Glutamatergic neuron (in vitro differentiated cells): ENCODE data around the gene MMRN2. TPM values are rescaled to one million over a fixed set of nuclear protein-coding genes. Genes with fewer than 3 reads are reported as not detected.

Experiments used
- DNase-seq: peaks from one replicate; pipeline ENCODE4 v3.0.0; 2022
- H3K27ac Mint-ChIP-seq: one replicate; pipeline ENCODE4 v1.8.0; 2020; ENCODE audit warnings: mild to moderate bottlenecking, mixed read lengths, inconsistent platforms; ENCODE audit not compliant: unreplicated experiment
- H3K27me3 Mint-ChIP-seq: one replicate; pipeline ENCODE4 v1.8.0; 2020; ENCODE audit warnings: mild to moderate bottlenecking, moderate library complexity, mixed read lengths, inconsistent platforms; ENCODE audit not compliant: unreplicated experiment
- H3K36me3 Mint-ChIP-seq: one replicate; pipeline ENCODE4 v1.8.0; 2020; ENCODE audit warnings: mild to moderate bottlenecking, mixed read lengths, inconsistent platforms; ENCODE audit not compliant: unreplicated experiment
- H3K4me1 Mint-ChIP-seq: one replicate; pipeline ENCODE4 v1.8.0; 2020; ENCODE audit warnings: mild to moderate bottlenecking, low read depth, mixed read lengths, inconsistent platforms; ENCODE audit not compliant: unreplicated experiment
- H3K4me3 Mint-ChIP-seq: one replicate; pipeline ENCODE4 v1.8.0; 2020; ENCODE audit warnings: mild to moderate bottlenecking, mixed read lengths, inconsistent platforms; ENCODE audit not compliant: unreplicated experiment
- H3K9me3 Mint-ChIP-seq: one replicate; pipeline ENCODE4 v1.8.0; 2020; ENCODE audit warnings: mild to moderate bottlenecking, moderate library complexity, mixed read lengths, inconsistent platforms; ENCODE audit not compliant: unreplicated experiment
- total RNA-seq: library from RNA; stranded (reverse); fragmentation: NEBNext Ultra II Directional; extraction: Animal tissue kit (Norgen Biotek cat#: 25700); gene quantifications from one replicate; pipeline ENCODE4 v1.2.1, GENCODE V29; 2021; ENCODE audit not compliant: unreplicated experiment
- TF ChIP-seq, protein P1 (sequence below): fragments of 200-600 bp; sonication (generic); IDR thresholded peaks from one replicate; pipeline ENCODE4 v1.5.0; 2021; ENCODE audit not compliant: partially characterized antibody, unreplicated experiment

Gene MMRN2
- total RNA-seq, 1 donor from 2014 or later: 5.4 TPM

DNA sequence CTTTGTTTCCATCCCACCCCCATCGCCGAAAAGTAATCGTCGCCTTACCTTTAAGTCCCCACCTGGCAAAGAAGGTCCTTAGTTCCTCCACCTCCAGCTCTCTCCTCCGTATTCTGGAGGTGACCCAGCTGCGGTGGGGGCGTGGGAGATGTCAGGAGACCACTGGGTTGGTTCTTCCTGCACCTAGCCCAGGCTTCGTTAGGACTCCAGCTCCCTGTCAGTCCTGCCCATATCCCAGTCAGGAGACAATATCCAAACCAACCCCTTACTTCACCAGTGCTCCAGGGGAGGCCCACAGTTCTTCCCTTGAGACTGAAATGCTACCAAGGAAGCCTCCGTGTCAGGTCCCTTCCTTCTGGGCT is 11.6 kb upstream of the MMRN2 start:
- no peak for DNase-seq
- Mint-ChIP-seq H3K9me3 (peaks cover 12% of the 10 kb centered on the region), H3K36me3 (no peaks in the 10 kb centered on the region), H3K4me3 (no peak overlapping the region), H3K4me1 (peaks cover 28% of the 10 kb centered on the region), H3K27me3 (peaks cover 18% of the 10 kb centered on the region), H3K27ac (no peak overlapping the region)
- TF ChIP-seq, protein P1, sequence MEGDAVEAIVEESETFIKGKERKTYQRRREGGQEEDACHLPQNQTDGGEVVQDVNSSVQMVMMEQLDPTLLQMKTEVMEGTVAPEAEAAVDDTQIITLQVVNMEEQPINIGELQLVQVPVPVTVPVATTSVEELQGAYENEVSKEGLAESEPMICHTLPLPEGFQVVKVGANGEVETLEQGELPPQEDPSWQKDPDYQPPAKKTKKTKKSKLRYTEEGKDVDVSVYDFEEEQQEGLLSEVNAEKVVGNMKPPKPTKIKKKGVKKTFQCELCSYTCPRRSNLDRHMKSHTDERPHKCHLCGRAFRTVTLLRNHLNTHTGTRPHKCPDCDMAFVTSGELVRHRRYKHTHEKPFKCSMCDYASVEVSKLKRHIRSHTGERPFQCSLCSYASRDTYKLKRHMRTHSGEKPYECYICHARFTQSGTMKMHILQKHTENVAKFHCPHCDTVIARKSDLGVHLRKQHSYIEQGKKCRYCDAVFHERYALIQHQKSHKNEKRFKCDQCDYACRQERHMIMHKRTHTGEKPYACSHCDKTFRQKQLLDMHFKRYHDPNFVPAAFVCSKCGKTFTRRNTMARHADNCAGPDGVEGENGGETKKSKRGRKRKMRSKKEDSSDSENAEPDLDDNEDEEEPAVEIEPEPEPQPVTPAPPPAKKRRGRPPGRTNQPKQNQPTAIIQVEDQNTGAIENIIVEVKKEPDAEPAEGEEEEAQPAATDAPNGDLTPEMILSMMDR: no peak

DNA sequence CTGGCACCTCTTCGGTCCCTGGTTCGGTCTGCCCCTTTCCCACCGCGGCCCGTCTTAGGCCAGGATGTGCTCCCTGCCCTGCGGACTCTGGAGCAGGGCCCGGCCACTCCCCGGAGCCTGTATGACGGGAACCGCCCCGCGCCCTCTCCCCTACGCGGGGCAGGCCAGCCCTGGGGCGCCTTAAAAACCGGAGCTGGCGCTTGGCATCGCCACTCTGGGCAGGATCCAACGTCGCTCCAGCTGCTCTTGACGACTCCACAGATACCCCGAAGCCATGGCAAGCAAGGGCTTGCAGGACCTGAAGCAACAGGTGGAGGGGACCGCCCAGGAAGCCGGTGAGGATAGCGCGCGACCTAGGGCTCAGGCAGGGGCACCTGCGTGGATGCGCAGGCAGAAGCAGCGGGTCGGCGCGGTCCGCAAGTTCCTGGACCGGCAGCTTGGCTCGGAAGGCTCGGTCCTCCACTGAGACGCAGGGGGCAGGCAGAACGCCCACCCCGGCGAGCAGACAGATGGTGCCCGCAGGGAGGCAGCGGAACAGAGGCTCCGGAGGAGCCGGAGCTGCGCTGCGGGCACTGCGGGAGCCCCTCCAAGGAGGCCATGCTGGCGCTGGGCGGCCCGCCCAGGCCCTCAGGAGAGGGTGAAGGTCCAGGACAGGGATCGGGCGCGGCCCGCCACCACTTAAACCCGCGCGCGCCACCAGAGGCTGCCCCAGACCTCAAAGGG is 11.0 kb upstream of the MMRN2 start, which contains the start of gene ADIRF:
TSS of gene ADIRF (plus strand) at position 212 of the 723 bp plus-strand sequence. CDS start at position 275, 63 bp downstream.
- TF ChIP-seq, protein P1: no peak
- Mint-ChIP-seq H3K9me3 (peaks cover 12% of the 10 kb centered on the region), H3K27me3 (peaks cover 19% of the 10 kb centered on the region), H3K36me3 (no peaks in the 10 kb centered on the region), H3K4me1 (peaks cover 28% of the 10 kb centered on the region), H3K4me3 (peak within 1 kb of the TSS; percentile 28), H3K27ac (peak within 1 kb of the TSS; percentile 90)
- DNase-seq: peak; percentile 19

DNA sequence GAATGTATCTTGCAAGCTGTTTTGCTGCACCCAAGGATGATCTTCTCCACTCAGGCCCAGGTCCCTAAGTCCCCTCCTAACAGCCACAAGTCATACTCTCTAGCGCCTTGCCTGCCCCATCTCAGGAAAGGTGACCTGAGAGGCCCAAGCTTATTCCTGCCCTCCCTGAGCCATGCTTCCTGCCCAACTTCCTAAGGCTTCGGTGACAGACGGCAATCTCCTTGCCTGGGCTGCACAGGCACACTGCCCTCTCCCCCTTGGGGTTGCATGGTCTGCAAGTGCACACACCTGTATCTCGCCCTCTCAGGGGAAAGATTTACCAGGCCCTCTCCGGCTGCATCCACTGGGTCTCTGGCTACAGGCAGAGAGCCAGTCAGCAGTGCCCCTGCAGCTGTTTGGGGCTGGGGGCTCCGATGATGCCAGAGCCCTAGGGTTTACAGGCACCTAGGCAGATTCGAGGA is 10.1 kb upstream of the MMRN2 start:
- Mint-ChIP-seq H3K4me3 (peak overlapping the region; percentile 28), H3K27ac (peak overlapping the region; percentile 90)
- TF ChIP-seq, protein P1: no peak

DNA sequence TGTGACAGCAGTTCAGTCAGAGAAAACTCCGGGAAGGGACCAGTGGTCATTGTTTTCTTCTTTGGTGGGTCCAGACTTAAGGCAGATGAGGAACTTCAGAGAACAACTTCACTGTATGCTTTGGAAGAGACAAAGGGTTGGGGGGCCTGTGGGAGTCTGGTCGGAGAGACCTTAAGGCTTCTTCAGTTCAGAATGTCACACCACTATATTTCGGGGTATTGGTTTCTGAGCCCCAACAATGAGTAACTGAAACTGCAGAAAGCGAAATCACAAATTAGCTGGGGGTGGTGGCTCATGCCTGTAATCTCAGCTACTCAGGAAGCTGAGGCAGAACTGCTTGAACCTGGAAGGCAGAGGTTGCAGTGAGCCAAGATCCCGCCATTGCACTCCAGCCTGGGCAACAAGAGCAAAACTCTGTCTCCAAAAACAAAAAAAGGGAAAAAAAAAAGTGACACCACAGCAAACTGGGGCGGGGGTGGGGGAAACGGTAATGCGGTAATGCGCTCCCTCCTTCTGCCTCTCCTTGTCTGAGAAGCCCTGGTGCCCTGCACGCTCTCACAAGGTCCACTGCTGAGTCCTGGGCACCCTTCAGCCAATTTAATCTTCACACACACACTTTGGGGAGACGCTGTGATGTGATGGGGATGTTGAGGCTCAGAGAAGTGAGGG is 8.7 kb upstream of the MMRN2 start:
- TF ChIP-seq, protein P1: no peak
- Mint-ChIP-seq H3K36me3 (no peaks in the 10 kb centered on the region), H3K9me3 (peaks cover 11% of the 10 kb centered on the region), H3K4me1 (peaks cover 28% of the 10 kb centered on the region), H3K27ac (peak overlapping the region; percentile 90), H3K4me3 (no peak overlapping the region), H3K27me3 (peaks cover 14% of the 10 kb centered on the region)
- no peak for DNase-seq

More for the DNA sequence above, 10.1 kb upstream of the MMRN2 start:
- H3K4me1 Mint-ChIP-seq: peaks cover 28% of the 10 kb centered on the region
- DNase-seq: no peak
- peaks cover 18% of the 10 kb centered on the region for H3K27me3 Mint-ChIP-seq
- H3K9me3 Mint-ChIP-seq: peaks cover 9% of the 10 kb centered on the region
- H3K36me3 Mint-ChIP-seq: no peaks in the 10 kb centered on the region

DNA sequence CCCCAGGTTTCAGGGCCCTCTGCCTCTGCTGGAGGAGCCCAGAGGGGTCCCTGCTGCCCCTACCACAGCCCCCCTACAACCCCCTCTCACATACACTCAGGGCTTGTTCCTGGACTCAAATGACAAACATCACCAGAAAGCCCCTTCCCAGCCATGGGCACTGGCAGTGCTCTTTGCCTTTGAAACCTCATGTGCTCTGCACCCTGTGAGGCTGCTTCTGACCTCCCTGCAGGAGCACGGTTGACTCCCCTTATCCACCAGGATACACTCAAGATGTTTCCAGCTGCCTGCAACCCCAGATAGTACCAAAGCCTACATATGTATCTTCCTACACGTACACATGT is 7.4 kb upstream of the MMRN2 start:
- Mint-ChIP-seq H3K9me3 (peaks cover 9% of the 10 kb centered on the region), H3K4me1 (peaks cover 25% of the 10 kb centered on the region), H3K4me3 (no peak overlapping the region), H3K36me3 (no peaks in the 10 kb centered on the region), H3K27ac (peak overlapping the region; percentile 13), H3K27me3 (peaks cover 12% of the 10 kb centered on the region)
- TF ChIP-seq, protein P1: no peak
- DNase-seq: no peak
